Measurements from ENCODE around the gene ITGA4. TPM values are rescaled to one million over a fixed set of nuclear protein-coding genes. Genes with fewer than 3 reads are reported as not detected.

Gene ITGA4
- total and polyA plus RNA-seq, 2 donors (not counting 1 experiment from before 2014, with no cell fraction given): 44.6 to 57.5 TPM

DNA sequence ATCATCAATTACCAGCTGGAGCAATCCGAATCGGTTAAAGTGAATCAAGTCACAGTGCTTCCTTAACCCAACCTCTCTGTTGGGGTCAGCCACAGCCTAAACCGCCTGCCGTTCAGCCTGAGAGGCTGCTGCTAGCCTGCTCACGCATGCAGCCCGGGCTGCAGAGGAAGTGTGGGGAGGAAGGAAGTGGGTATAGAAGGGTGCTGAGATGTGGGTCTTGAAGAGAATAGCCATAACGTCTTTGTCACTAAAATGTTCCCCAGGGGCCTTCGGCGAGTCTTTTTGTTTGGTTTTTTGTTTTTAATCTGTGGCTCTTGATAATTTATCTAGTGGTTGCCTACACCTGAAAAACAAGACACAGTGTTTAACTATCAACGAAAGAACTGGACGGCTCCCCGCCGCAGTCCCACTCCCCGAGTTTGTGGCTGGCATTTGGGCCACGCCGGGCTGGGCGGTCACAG lies 496 bp upstream of the ITGA4 start:
- no peaks in the 10 kb centered on the region for H3K36me3 ChIP-seq (ENCODE audit: control insufficient read depth, insufficient read depth, low read length)
- peak overlapping the region; percentile 49 for H3K4me2 ChIP-seq (ENCODE audit: extremely low read depth, insufficient read depth, low read length)
- H3K27ac ChIP-seq (ENCODE audit: insufficient read depth, low read length): peak overlapping the region; percentile 73
- no peaks in the 10 kb centered on the region for H3K27me3 ChIP-seq (ENCODE audit: control insufficient read depth, insufficient read depth, low read length)
- DNase-seq (ENCODE audit: low read depth in 2 of 2): peak; percentile 28 to 43
- no peaks in the 10 kb centered on the region for H4K20me1 ChIP-seq (ENCODE audit: control insufficient read depth, extremely low read depth, insufficient read depth, low read length)
- peak overlapping the region; percentile 61 to 88 (median 72) for H3K4me3 ChIP-seq (replicated peaks in 1 of 4; ENCODE audit: control extremely low read depth in 1 of 4, insufficient read depth in 1 of 4, low read depth in 3 of 4, low read length in 4 of 4)
- H3K79me2 ChIP-seq (ENCODE audit: control insufficient read depth, insufficient read depth, low read length): peaks cover 6% of the 10 kb centered on the region
- H3K9ac ChIP-seq (ENCODE audit: insufficient read depth, low read length): peak overlapping the region; percentile 25
- no peaks in the 10 kb centered on the region for H3K9me3 ChIP-seq (ENCODE audit: control insufficient read depth, insufficient read depth, low read depth, low read length)
- peak overlapping the region; percentile 91 for H2AFZ ChIP-seq (ENCODE audit: low read length)
- TF ChIP-seq EZH2 (IDR thresholded peaks at IDR 0.05; ENCODE audit: low read length, missing control alignments): no peak
- TF ChIP-seq, protein P1, sequence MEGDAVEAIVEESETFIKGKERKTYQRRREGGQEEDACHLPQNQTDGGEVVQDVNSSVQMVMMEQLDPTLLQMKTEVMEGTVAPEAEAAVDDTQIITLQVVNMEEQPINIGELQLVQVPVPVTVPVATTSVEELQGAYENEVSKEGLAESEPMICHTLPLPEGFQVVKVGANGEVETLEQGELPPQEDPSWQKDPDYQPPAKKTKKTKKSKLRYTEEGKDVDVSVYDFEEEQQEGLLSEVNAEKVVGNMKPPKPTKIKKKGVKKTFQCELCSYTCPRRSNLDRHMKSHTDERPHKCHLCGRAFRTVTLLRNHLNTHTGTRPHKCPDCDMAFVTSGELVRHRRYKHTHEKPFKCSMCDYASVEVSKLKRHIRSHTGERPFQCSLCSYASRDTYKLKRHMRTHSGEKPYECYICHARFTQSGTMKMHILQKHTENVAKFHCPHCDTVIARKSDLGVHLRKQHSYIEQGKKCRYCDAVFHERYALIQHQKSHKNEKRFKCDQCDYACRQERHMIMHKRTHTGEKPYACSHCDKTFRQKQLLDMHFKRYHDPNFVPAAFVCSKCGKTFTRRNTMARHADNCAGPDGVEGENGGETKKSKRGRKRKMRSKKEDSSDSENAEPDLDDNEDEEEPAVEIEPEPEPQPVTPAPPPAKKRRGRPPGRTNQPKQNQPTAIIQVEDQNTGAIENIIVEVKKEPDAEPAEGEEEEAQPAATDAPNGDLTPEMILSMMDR (conservative IDR thresholded peaks at IDR 0.05 in 1 of 2, IDR thresholded peaks at IDR 0.05 in 1 of 2; ENCODE audit: low read depth in 1 of 2, low read length in 2 of 2): no peak
- no peaks in the 10 kb centered on the region for H3K4me1 ChIP-seq (ENCODE audit: control insufficient read depth, extremely low read depth, insufficient read depth, low read length)

DNA sequence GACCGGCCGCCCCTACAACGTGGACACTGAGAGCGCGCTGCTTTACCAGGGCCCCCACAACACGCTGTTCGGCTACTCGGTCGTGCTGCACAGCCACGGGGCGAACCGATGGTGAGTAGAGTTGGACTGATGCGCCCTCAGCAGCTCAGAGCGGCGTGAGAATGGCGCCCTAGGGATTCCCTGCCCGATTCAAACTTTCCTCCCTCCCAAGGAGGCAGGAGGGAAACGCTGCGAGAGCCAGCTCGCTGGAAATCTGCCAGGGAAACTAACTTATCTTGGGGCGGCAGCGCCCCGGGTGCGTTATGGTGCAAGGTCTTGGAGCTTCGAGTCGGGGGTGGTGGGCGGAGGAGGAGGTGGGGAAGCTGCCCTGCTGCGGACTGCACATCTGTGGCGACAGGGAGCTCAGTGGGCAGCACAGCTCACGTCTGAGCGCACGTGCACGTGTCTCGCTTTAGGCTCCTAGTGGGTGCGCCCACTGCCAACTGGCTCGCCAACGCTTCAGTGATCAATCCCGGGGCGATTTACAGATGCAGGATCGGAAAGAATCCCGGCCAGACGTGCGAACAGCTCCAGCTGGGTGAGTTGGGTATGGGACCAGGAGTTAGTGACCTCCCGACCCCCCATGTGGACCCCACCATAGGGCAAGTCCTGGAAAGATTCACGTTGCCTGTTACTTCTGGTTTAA lies 697 bp downstream of the ITGA4 start:
- Histone ChIP-seq H3K36me3 (ENCODE audit: control insufficient read depth, insufficient read depth, low read length) (no peaks in the 10 kb centered on the region), H3K27ac (ENCODE audit: insufficient read depth, low read length) (peak overlapping the region; percentile 73), H3K4me3 (replicated peaks in 1 of 4; ENCODE audit: control extremely low read depth in 1 of 4, insufficient read depth in 1 of 4, low read depth in 3 of 4, low read length in 4 of 4) (peak overlapping the region; percentile 61 to 88 (median 75)), H4K20me1 (ENCODE audit: control insufficient read depth, extremely low read depth, insufficient read depth, low read length) (no peaks in the 10 kb centered on the region), H3K9ac (ENCODE audit: insufficient read depth, low read length) (peak overlapping the region; percentile 76), H2AFZ (ENCODE audit: low read length) (peak overlapping the region; percentile 87), H3K27me3 (ENCODE audit: control insufficient read depth, insufficient read depth, low read length) (no peaks in the 10 kb centered on the region), H3K4me1 (ENCODE audit: control insufficient read depth, extremely low read depth, insufficient read depth, low read length) (no peaks in the 10 kb centered on the region), H3K9me3 (ENCODE audit: control insufficient read depth, insufficient read depth, low read depth, low read length) (no peaks in the 10 kb centered on the region), H3K4me2 (ENCODE audit: extremely low read depth, insufficient read depth, low read length) (peak overlapping the region; percentile 94), H3K79me2 (ENCODE audit: control insufficient read depth, insufficient read depth, low read length) (peaks cover 6% of the 10 kb centered on the region)
- TF ChIP-seq, protein P1 (conservative IDR thresholded peaks at IDR 0.05 in 1 of 2, IDR thresholded peaks at IDR 0.05 in 1 of 2; ENCODE audit: low read depth in 1 of 2, low read length in 2 of 2): no peak
- no peak for TF ChIP-seq EZH2 (IDR thresholded peaks at IDR 0.05; ENCODE audit: low read length, missing control alignments)
- peak; percentile 48 to 53 for DNase-seq (ENCODE audit: low read depth in 2 of 2)

DNA sequence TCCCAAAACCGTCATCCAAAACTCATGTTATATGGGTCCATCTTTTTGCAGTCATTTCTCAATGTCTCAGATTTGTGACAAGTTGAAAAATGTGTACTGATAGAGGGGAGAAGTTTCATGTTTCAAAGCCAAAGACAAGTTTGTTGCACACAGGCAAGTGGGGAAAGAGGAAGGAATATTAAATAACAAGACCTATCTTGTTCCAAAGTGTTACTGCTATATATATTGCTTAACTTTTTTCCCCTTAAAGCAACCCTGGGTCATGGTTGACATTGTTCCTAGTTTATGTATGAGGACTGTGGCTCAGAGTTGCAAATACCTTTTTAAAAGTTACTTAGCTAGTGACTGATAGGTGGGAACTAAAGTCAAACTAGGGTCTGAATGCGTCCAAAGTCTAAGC lies 1.7 kb downstream of the ITGA4 start:
- Histone ChIP-seq H3K27me3 (ENCODE audit: control insufficient read depth, insufficient read depth, low read length) (no peaks in the 10 kb centered on the region), H3K4me2 (ENCODE audit: extremely low read depth, insufficient read depth, low read length) (peak overlapping the region; percentile 94), H3K9me3 (ENCODE audit: control insufficient read depth, insufficient read depth, low read depth, low read length) (no peaks in the 10 kb centered on the region), H3K4me1 (ENCODE audit: control insufficient read depth, extremely low read depth, insufficient read depth, low read length) (no peaks in the 10 kb centered on the region), H3K9ac (ENCODE audit: insufficient read depth, low read length) (no peak overlapping the region), H3K4me3 (replicated peaks in 1 of 4; ENCODE audit: control extremely low read depth in 1 of 4, insufficient read depth in 1 of 4, low read depth in 3 of 4, low read length in 4 of 4) (peak overlapping the region; percentile 61 to 88 (median 75)), H4K20me1 (ENCODE audit: control insufficient read depth, extremely low read depth, insufficient read depth, low read length) (no peaks in the 10 kb centered on the region), H3K36me3 (ENCODE audit: control insufficient read depth, insufficient read depth, low read length) (no peaks in the 10 kb centered on the region), H2AFZ (ENCODE audit: low read length) (no peak overlapping the region), H3K79me2 (ENCODE audit: control insufficient read depth, insufficient read depth, low read length) (peaks cover 6% of the 10 kb centered on the region), H3K27ac (ENCODE audit: insufficient read depth, low read length) (no peak overlapping the region)
- TF ChIP-seq EZH2 (IDR thresholded peaks at IDR 0.05; ENCODE audit: low read length, missing control alignments): no peak
- TF ChIP-seq, protein P1 (conservative IDR thresholded peaks at IDR 0.05 in 1 of 2, IDR thresholded peaks at IDR 0.05 in 1 of 2; ENCODE audit: low read depth in 1 of 2, low read length in 2 of 2): no peak
- DNase-seq (ENCODE audit: low read depth in 2 of 2): no peak

Measured in fibroblast of lung (primary cell).